Transverse colon (tissue), 4 donors: ENCODE measurements around the gene ACP1.

Experiments used
- EP300 ChIP-seq: sonication (generic); formaldehyde crosslinking; IDR thresholded peaks from one replicate; pipeline ENCODE4 v1.6.1; 2017; ENCODE audit warnings: antibody characterized with exemption, low read depth
- POLR2A ChIP-seq: fragments of 450-650 bp; IDR thresholded peaks from one replicate; pipeline ENCODE4 v1.6.1; 2016; ENCODE audit warnings: antibody characterized with exemption, mild to moderate bottlenecking, moderate library complexity
- POLR2AphosphoS5 ChIP-seq, 3 donors: sonication (generic); formaldehyde crosslinking; IDR thresholded peaks; one replicate each; pipeline ENCODE4 v1.6.1; 2016; ENCODE audit warnings: antibody characterized with exemption in 3 of 3
- TF ChIP-seq, protein P1 (sequence below), 5 experiments: fragments of 200-600 bp in 3 of 5; fragments of 450-650 bp in 2 of 5; sonication (generic) in 3 of 5; IDR thresholded peaks; 1 replicate in 2 of 5; 2 replicates in 3 of 5; pipeline ENCODE4 v1.5.1; 2016 to 2017; ENCODE audit warnings: antibody characterized with exemption in 5 of 5, inconsistent platforms in 3 of 5, mild to moderate bottlenecking in 2 of 5, moderate library complexity in 1 of 5

DNA sequence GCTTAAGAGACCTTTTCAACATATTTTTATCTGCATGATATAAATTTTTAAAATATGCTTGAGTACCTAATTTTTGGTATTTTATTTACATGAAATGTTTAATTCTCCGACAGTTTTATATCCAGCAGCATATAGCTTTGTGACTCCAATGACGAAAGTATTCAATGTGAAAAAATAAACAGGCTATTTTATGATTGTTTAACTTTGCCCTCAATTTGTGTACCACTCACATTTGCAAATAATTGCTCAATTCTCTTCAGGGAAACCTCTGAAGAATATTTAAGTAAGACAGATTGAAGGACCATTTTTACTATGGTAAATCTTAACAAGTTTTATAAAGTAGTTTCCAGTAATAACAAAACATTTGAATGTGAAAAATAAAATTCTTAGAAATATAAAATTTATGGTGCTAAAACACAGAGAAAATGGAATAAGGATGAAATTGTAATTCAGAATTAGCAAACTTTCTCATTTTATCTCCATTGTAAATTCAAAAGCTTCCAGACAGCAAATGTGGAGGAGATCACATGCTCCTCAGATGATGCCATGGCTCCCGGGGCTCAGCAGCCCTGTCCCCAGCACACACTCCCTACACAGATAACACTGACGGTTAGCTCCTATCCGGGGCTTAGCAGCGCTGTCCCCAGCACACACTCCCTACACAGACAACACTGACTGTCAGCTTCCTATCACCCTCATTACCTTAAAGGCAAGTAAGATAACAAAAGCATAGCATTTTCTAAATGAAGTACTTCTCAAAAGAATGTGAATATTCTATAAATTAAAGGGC is 40.6 kb upstream of the ACP1 start:
- TF ChIP-seq, protein P1, sequence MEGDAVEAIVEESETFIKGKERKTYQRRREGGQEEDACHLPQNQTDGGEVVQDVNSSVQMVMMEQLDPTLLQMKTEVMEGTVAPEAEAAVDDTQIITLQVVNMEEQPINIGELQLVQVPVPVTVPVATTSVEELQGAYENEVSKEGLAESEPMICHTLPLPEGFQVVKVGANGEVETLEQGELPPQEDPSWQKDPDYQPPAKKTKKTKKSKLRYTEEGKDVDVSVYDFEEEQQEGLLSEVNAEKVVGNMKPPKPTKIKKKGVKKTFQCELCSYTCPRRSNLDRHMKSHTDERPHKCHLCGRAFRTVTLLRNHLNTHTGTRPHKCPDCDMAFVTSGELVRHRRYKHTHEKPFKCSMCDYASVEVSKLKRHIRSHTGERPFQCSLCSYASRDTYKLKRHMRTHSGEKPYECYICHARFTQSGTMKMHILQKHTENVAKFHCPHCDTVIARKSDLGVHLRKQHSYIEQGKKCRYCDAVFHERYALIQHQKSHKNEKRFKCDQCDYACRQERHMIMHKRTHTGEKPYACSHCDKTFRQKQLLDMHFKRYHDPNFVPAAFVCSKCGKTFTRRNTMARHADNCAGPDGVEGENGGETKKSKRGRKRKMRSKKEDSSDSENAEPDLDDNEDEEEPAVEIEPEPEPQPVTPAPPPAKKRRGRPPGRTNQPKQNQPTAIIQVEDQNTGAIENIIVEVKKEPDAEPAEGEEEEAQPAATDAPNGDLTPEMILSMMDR (IDR thresholded peaks at IDR 0.05), result no peak
- TF ChIP-seq POLR2AphosphoS5 (IDR thresholded peaks at IDR 0.05), result no peak
- no peak for TF ChIP-seq POLR2A
- no peak for TF ChIP-seq EP300
